Motor neuron (in vitro differentiated cells): ENCODE data around the gene EXOC4. TPM values are rescaled to one million over a fixed set of nuclear protein-coding genes. Genes with fewer than 3 reads are reported as not detected.

Source experiments
- ATAC-seq, 8 experiments: fragments of 200-7000 bp; cut with Tn5 transposase; replicated peaks in 6 of 8; 2 replicates each; pipeline ENCODE4 v1.8.0; 2021; ENCODE audit warnings: mild to moderate bottlenecking in 8 of 8, moderate library complexity in 8 of 8
- H3K27ac ChIP-seq, 2 donors: fragments of 250-450 bp; sonication (Bioruptor Pico); 2 replicates each; pipeline ENCODE4 v1.9.0; 2021; ENCODE audit warnings: antibody characterized with exemption in 2 of 2, mild to moderate bottlenecking in 2 of 2, moderate library complexity in 1 of 2
- H3K4me1 ChIP-seq, 2 donors: fragments of 250-450 bp; sonication (Bioruptor Pico); replicated peaks in 1 of 2; 2 replicates each; pipeline ENCODE4 v1.6.1; 2021; ENCODE audit warnings: antibody characterized with exemption in 2 of 2, mild to moderate bottlenecking in 2 of 2, moderate library complexity in 1 of 2
- H3K4me3 ChIP-seq, 5 donors: fragments of 250-450 bp; sonication (Bioruptor Pico); 2 replicates each; pipeline ENCODE4 v1.9.0; 2021; ENCODE audit warnings: antibody characterized with exemption in 5 of 5, mild to moderate bottlenecking in 5 of 5, moderate library complexity in 4 of 5
- WGBS, 10 experiments: fragments of 450-650 bp; shearing (Covaris generic); methylation state at CpG; one replicate each; pipeline ENCODE4 v1.0.0; 2022; 5-methylcytosine and 5-hydroxymethylcytosine counted together
- in situ Hi-C, 9 experiments: fragments of 400-800 bp; cut with MboI; loops; one replicate each; pipeline ENCODE4 v1.15.0; 2021; ENCODE audit warnings: low sequenced_read_pairs in 9 of 9, low pct_unique_long_range_greater_than_20kb in 2 of 9; ENCODE audit not compliant: unreplicated experiment in 9 of 9
- total RNA-seq, 8 experiments: library from RNA; unstranded; fragments of 300-600 nt; gene quantifications; 2 replicates each; pipeline versions ENCODE4 v1.2.3 to v1.2.4, GENCODE V29; 2022

The EXOC4 gene
- total RNA-seq, 8 experiments from 2014 or later, result 47.7 to 103 (median 60.2) TPM

- in situ Hi-C loops, result loop anchor here in 1 of 9 experiments (25.0 kb wide), 1 partner anchor 1117 kb away; no protein-coding TSS in a partner anchor
- Histone ChIP-seq H3K4me3 (no peak overlapping the region), H3K4me1 (peaks cover 0 to 9% of the 10 kb centered on the region in 2 donors), H3K27ac (no peak overlapping the region)
- 67 to 100% (median 100%) methylated on average over 1 to 3 of the region's 3 CpGs for WGBS, 10 experiments
- ATAC-seq, result no peak
These were observed 176.5 kb downstream of the EXOC4 start for GRCh38 chr7:133429371-133429770.

- H3K4me1 ChIP-seq, result peaks cover 0 to 9% of the 10 kb centered on the region in 2 donors
- WGBS, 10 experiments, result 0 to 90% (median 71%) methylated on average over 1 of the region's 1 CpG; no CpG with 5 or more reads in 3 of the 10 experiments
- ATAC-seq, result peak in 2 of 8 experiments; percentile 22 to 51
- H3K27ac ChIP-seq, result no peak overlapping the region
- in situ Hi-C loops, result loop anchor here in 1 of 9 experiments (25.0 kb wide), 1 partner anchor 1119 kb away; no protein-coding TSS in a partner anchor
- no peak overlapping the region for H3K4me3 ChIP-seq
These were observed 178.4 kb downstream of the EXOC4 start for GRCh38 chr7:133431134-133431724.

- in situ Hi-C loops, result loop anchor here in 1 of 9 experiments (25.0 kb wide), 1 partner anchor 1121 kb away; no protein-coding TSS in a partner anchor
- Histone ChIP-seq H3K27ac (no peak overlapping the region), H3K4me3 (no peak overlapping the region), H3K4me1 (no peaks in the 10 kb centered on the region)
- ATAC-seq, result no peak
- WGBS, 10 experiments, result 60 to 100% (median 97%) methylated on average over 1 to 4 of the region's 4 CpGs; no CpG with 5 or more reads in 1 of the 10 experiments
These were observed 180.4 kb downstream of the EXOC4 start for GRCh38 chr7:133433165-133433812.

- in situ Hi-C loops, result loop anchor here in 1 of 9 experiments (25.0 kb wide), 1 partner anchor 1122 kb away; no protein-coding TSS in a partner anchor
- Histone ChIP-seq H3K4me1 (peaks cover 0 to under 1% of the 10 kb centered on the region in 2 donors), H3K27ac (no peak overlapping the region), H3K4me3 (no peak overlapping the region)
- ATAC-seq, result peak in 5 of 8 experiments; percentile 28 to 45 (median 42)
- 13 to 83% (median 52%) methylated on average over 1 to 3 of the region's 3 CpGs for WGBS, 10 experiments
These were observed 181.5 kb downstream of the EXOC4 start for GRCh38 chr7:133434246-133434865.

GRCh38 chr7:133436014-133436428 is 183.1 kb downstream of the EXOC4 start:
- in situ Hi-C loops, result loop anchor here in 1 of 9 experiments (25.0 kb wide), 1 partner anchor 1124 kb away; no protein-coding TSS in a partner anchor
- Histone ChIP-seq H3K27ac (no peak overlapping the region), H3K4me3 (no peak overlapping the region), H3K4me1 (peaks cover 0 to 3% of the 10 kb centered on the region in 2 donors)
- peak in 2 of 8 experiments; percentile 38 for ATAC-seq
- WGBS, 10 experiments, result 36 to 100% (median 77%) methylated on average over 2 to 3 of the region's 3 CpGs; no CpG with 5 or more reads in 1 of the 10 experiments

- Histone ChIP-seq H3K27ac (no peak overlapping the region), H3K4me1 (peaks cover 0 to 5% of the 10 kb centered on the region in 2 donors), H3K4me3 (no peak overlapping the region)
- in situ Hi-C loops, result loop anchor here in 1 of 9 experiments (25.0 kb wide), 1 partner anchor 1125 kb away; no protein-coding TSS in a partner anchor
- 33 to 100% (median 81%) methylated on average over 3 to 4 of the region's 4 CpGs for WGBS, 10 experiments
- no peak for ATAC-seq
These were observed 184.7 kb downstream of the EXOC4 start for GRCh38 chr7:133437544-133437943.

GRCh38 chr7:133442818-133443217 is 189.9 kb downstream of the EXOC4 start:
- no peak for ATAC-seq
- Histone ChIP-seq H3K4me3 (no peak overlapping the region), H3K4me1 (peaks cover 0 to 6% of the 10 kb centered on the region in 2 donors), H3K27ac (no peak overlapping the region)
- in situ Hi-C loops, result loop anchor here in 1 of 9 experiments (25.0 kb wide), 1 partner anchor 1131 kb away; no protein-coding TSS in a partner anchor
- WGBS, 10 experiments, result 90 to 100% methylated on average over 2 of the region's 3 CpGs; no CpG with 5 or more reads in 8 of the 10 experiments

GRCh38 chr7:133445617-133446016 is 192.7 kb downstream of the EXOC4 start:
- 86 to 100% (median 95%) methylated on average over 1 to 6 of the region's 6 CpGs; no CpG with 5 or more reads in 2 of the 10 experiments for WGBS, 10 experiments
- Histone ChIP-seq H3K27ac (no peak overlapping the region), H3K4me1 (peaks cover 0 to 4% of the 10 kb centered on the region in 2 donors), H3K4me3 (no peak overlapping the region)
- in situ Hi-C loops, result loop anchor here in 1 of 9 experiments (25.0 kb wide), 1 partner anchor 1133 kb away; no protein-coding TSS in a partner anchor
- ATAC-seq, result no peak

GRCh38 chr7:133448012-133448411 is 195.1 kb downstream of the EXOC4 start:
- no peak overlapping the region for H3K27ac ChIP-seq
- WGBS, 10 experiments, result 100% methylated on average over 1 of the region's 1 CpG; no CpG with 5 or more reads in 4 of the 10 experiments
- no peak for ATAC-seq
- no peak overlapping the region for H3K4me3 ChIP-seq
- in situ Hi-C loops, result loop anchor here in 1 of 9 experiments (25.0 kb wide), 1 partner anchor 1136 kb away; no protein-coding TSS in a partner anchor
- H3K4me1 ChIP-seq, result peaks cover 6 to 7% of the 10 kb centered on the region in 2 donors

- no peak overlapping the region for H3K27ac ChIP-seq
- H3K4me3 ChIP-seq, result no peak overlapping the region
- in situ Hi-C loops, result no loop called here
- peaks cover 7 to 8% of the 10 kb centered on the region in 2 donors for H3K4me1 ChIP-seq
- ATAC-seq, result peak; percentile 33 to 76 (median 58)
- WGBS, 10 experiments, result 60 to 100% (median 83%) methylated on average over 1 to 2 of the region's 2 CpGs; no CpG with 5 or more reads in 1 of the 10 experiments
These were observed 199.7 kb downstream of the EXOC4 start for GRCh38 chr7:133452577-133452976.

- in situ Hi-C loops, result no loop called here
- H3K27ac ChIP-seq, result no peak overlapping the region
- H3K4me1 ChIP-seq, result peaks cover 0 to 5% of the 10 kb centered on the region in 2 donors
- H3K4me3 ChIP-seq, result no peak overlapping the region
- WGBS, 10 experiments, result 73 to 88% (median 86%) methylated on average over 1 to 2 of the region's 2 CpGs; no CpG with 5 or more reads in 7 of the 10 experiments
- ATAC-seq, result no peak
These were observed 205.8 kb downstream of the EXOC4 start for GRCh38 chr7:133458688-133459087.

- H3K27ac ChIP-seq, result no peak overlapping the region
- WGBS, 10 experiments, result 33 to 89% (median 65%) methylated on average over 1 of the region's 1 CpG; no CpG with 5 or more reads in 4 of the 10 experiments
- no peak for ATAC-seq
- in situ Hi-C loops, result no loop called here
- H3K4me1 ChIP-seq, result peaks cover 0 to 5% of the 10 kb centered on the region in 2 donors
- H3K4me3 ChIP-seq, result no peak overlapping the region
These were observed 208.5 kb downstream of the EXOC4 start for GRCh38 chr7:133461421-133461820.
